Measurements from ENCODE around the gene DAPP1. TPM values are rescaled to one million over a fixed set of nuclear protein-coding genes. Genes with fewer than 3 reads are reported as not detected.

The DAPP1 gene
- total RNA-seq, 2 experiments from 2014 or later = 11.7 to 12.3 TPM

GRCh38 chr4:99821918-99822503, 5.4 kb downstream of the DAPP1 start:
- H3K9me3 Mint-ChIP-seq = no peaks in the 10 kb centered on the region
- ATAC-seq (no peak), DNase-seq (no peak)
- ChIA-PET POLR2A (interaction anchor here (0.8 kb wide), 1 partner anchor 9 kb away, joined by 3 read pairs; no protein-coding TSS in a partner anchor), CTCF (interaction anchor here (1.0 to 1.2 kb wide), 2 partner anchors 12 to 14 kb away, joined by 4 to 5 read pairs; no protein-coding TSS in a partner anchor)
- H3K4me3 Mint-ChIP-seq = no peak overlapping the region
- H3K36me3 Mint-ChIP-seq (ENCODE audit: low read depth) = peaks cover 15% of the 10 kb centered on the region
- H3K27me3 Mint-ChIP-seq = no peaks in the 10 kb centered on the region
- H3K4me1 Mint-ChIP-seq (ENCODE audit: low read depth) = peaks cover 56% of the 10 kb centered on the region
- TF ChIP-seq, protein P1, sequence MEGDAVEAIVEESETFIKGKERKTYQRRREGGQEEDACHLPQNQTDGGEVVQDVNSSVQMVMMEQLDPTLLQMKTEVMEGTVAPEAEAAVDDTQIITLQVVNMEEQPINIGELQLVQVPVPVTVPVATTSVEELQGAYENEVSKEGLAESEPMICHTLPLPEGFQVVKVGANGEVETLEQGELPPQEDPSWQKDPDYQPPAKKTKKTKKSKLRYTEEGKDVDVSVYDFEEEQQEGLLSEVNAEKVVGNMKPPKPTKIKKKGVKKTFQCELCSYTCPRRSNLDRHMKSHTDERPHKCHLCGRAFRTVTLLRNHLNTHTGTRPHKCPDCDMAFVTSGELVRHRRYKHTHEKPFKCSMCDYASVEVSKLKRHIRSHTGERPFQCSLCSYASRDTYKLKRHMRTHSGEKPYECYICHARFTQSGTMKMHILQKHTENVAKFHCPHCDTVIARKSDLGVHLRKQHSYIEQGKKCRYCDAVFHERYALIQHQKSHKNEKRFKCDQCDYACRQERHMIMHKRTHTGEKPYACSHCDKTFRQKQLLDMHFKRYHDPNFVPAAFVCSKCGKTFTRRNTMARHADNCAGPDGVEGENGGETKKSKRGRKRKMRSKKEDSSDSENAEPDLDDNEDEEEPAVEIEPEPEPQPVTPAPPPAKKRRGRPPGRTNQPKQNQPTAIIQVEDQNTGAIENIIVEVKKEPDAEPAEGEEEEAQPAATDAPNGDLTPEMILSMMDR (IDR thresholded peaks at IDR 0.05) = no peak
- no peak overlapping the region for H3K27ac Mint-ChIP-seq
- intact Hi-C loops (cut with micrococcal nuclease) = no loop called here

- no peak overlapping the region for H3K4me3 Mint-ChIP-seq
Observed at GRCh38 chr4:99822734-99823133, 6.1 kb downstream of the DAPP1 start.

DNA sequence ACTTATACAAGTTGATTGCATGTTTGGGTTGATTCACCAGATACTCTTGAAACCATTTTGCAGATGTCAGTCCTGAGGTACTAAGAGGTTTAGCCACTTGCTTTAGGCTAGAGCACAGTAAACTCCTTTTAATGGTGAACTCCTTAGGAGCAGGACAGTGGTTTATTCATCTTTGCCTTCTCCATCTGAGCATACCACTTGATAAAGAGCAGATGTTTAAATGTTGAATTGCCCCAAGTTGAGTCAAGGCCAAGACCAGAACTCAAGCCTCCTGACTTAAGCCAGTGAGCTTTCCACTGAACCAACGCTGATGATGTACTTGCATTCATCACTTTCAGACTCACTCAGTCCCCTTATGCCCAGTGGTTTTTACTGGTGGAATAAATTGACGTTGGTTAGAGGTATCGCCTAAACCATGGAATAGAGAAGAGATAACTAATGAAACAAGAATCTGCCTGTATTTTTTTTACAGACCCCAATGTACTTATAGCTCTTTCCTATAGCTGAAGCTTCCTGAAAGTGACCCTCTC, 7.5 kb downstream of the DAPP1 start:
- intact Hi-C loops (cut with micrococcal nuclease) = no loop called here
- H3K4me3 Mint-ChIP-seq = no peak overlapping the region
- H3K4me1 Mint-ChIP-seq (ENCODE audit: low read depth) = peaks cover 43% of the 10 kb centered on the region
- H3K9me3 Mint-ChIP-seq = no peaks in the 10 kb centered on the region
- H3K27me3 Mint-ChIP-seq = no peaks in the 10 kb centered on the region
- H3K36me3 Mint-ChIP-seq (ENCODE audit: low read depth) = peaks cover 14% of the 10 kb centered on the region
- ChIA-PET POLR2A (interaction anchor here (1.0 kb wide), 1 partner anchor 22 kb away, joined by 3 read pairs; no protein-coding TSS in a partner anchor), CTCF (interaction anchor here (2.6 kb wide), 1 partner anchor 13 kb away, joined by 10 read pairs; no protein-coding TSS in a partner anchor)
- no peak overlapping the region for H3K27ac Mint-ChIP-seq
- TF ChIP-seq, protein P1 (IDR thresholded peaks at IDR 0.05) = no peak
- DNase-seq (no peak), ATAC-seq (no peak)

More at GRCh38 chr4:99822734-99823133, 6.1 kb downstream of the DAPP1 start:
- Mint-ChIP-seq H3K4me1 (ENCODE audit: low read depth) (peaks cover 53% of the 10 kb centered on the region), H3K36me3 (ENCODE audit: low read depth) (peaks cover 14% of the 10 kb centered on the region), H3K27me3 (no peaks in the 10 kb centered on the region), H3K9me3 (no peaks in the 10 kb centered on the region), H3K27ac (no peak overlapping the region)
- DNase-seq = no peak
- intact Hi-C loops (cut with micrococcal nuclease) = no loop called here
- TF ChIP-seq, protein P1 (IDR thresholded peaks at IDR 0.05) = no peak
- no peak for ATAC-seq
- ChIA-PET POLR2A (interaction anchor here (0.8 kb wide), 1 partner anchor 10 kb away, joined by 3 read pairs; no protein-coding TSS in a partner anchor), CTCF (interaction anchor here (1.0 kb wide), 1 partner anchor 11 kb away, joined by 4 read pairs; no protein-coding TSS in a partner anchor)

DNA sequence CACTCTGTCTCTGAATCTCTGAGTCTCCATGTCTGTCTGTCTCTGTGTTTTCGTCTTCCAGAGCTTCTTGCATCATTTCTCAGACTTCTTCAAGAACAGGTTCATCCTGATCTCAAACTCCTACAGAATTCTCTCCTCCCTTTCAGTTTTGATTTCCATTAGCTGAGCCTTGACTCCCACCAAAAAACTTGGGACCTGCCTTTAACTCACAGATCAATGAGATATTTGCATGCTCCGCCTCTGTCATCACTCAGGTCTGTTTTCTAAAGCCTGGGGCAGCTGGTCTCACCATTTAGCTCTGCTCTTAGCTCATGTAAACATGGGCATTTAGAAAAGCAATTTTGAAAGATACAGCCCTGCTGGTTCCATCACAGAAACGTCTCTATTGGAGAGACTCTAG, 8.6 kb downstream of the DAPP1 start:
- peaks cover 35% of the 10 kb centered on the region for H3K4me1 Mint-ChIP-seq (ENCODE audit: low read depth)

More for the DNA sequence above, 8.6 kb downstream of the DAPP1 start:
- ATAC-seq = no peak
- Mint-ChIP-seq H3K9me3 (no peaks in the 10 kb centered on the region), H3K27me3 (no peaks in the 10 kb centered on the region), H3K4me3 (no peak overlapping the region), H3K36me3 (ENCODE audit: low read depth) (peaks cover 14% of the 10 kb centered on the region), H3K27ac (no peak overlapping the region)
- DNase-seq = no peak
- intact Hi-C loops (cut with micrococcal nuclease) = no loop called here
- POLR2A ChIA-PET = interaction anchor here (1.0 kb wide), 1 partner anchor 20 kb away, joined by 3 read pairs; no protein-coding TSS in a partner anchor
- TF ChIP-seq, protein P1 (IDR thresholded peaks at IDR 0.05) = no peak
- CTCF ChIA-PET = interaction anchor here (2.6 kb wide), 1 partner anchor 14 kb away, joined by 10 read pairs; no protein-coding TSS in a partner anchor

Measured in activated CD8-positive, alpha-beta T cell treated with anti-CD3 and anti-CD28 coated beads for 36 hours (primary cell).